GM18505 (cell line): ENCODE results near the gene SRRM3.
"Not testable (repeated sequence)": the region's sequence is repeated elsewhere in the genome, so short reads cannot be mapped to it uniquely, and the experiment has no call there.

Experiments
- ATAC-seq: cut with Tn5 transposase; IDR thresholded peaks from one replicate; pipeline ENCODE4 v1.9.1; 2021; ENCODE audit not compliant: unreplicated experiment
- POLR2A ChIP-seq: IDR thresholded peaks from 4 replicates; pipeline ENCODE4 v1.6.1; 2011; ENCODE audit warnings: borderline replicate concordance; ENCODE audit not compliant: insufficient read depth, insufficient read length; ENCODE audit errors: extremely low read depth

SRRM3 gene

GRCh38 chr7:76310102-76310957 is 108.6 kb downstream of the SRRM3 start:
- no peak for ATAC-seq
- no peak for TF ChIP-seq POLR2A

DNA sequence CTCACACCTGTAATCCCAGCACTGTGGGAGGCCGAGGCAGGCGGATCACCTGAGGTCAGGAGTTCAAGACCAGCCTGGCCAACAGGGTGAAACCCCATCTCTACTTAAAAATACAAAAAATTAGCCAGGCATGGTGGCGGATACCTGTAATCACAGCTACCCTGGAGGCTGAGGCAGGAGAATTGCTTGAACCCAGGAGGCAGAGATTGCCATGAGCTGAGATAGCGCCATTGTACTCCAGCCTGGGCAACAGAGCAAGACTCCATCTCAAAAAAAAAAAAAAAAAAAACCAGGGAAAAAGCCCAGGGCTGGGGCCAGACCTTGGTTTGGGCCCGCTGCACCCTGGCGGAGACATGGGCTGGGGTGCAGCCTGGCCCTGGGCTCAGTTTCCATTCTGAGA is 110.1 kb downstream of the SRRM3 start:
- ATAC-seq = not testable (repeated sequence)

DNA sequence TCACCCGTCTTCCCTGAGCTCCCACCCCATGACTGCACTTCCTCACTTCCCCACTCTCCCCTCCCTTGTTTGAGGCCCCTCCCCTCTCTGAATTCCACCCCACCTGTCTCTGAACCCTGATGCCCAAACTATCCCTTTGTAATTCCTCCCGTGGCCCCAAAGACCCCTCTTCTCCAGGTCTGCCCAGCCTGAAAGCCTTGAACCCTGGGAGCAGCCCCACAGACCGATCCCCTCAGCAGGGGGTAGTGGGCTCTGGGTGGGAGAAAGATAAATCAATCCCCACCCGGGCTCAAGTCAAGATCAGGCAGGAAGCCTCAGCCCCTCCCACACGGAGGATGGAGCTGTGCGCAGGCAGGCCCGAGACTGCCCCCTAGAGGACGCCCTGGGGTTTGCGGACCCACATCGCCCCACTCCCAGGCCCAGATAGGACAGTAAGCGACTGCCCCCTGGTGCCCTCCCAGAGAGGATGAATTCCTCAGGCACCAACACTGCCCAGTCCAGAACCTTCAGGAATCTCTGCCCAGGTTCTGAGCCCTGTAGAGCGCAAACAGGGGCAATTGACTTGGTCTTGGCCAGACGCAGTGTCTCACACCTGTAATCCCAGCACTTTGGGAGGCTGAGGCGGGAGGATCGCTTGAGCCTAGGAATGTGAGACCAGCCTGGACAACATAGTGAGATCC is 112.5 kb downstream of the SRRM3 start:
- peak; percentile 31 for ATAC-seq
- no peak for TF ChIP-seq POLR2A

DNA sequence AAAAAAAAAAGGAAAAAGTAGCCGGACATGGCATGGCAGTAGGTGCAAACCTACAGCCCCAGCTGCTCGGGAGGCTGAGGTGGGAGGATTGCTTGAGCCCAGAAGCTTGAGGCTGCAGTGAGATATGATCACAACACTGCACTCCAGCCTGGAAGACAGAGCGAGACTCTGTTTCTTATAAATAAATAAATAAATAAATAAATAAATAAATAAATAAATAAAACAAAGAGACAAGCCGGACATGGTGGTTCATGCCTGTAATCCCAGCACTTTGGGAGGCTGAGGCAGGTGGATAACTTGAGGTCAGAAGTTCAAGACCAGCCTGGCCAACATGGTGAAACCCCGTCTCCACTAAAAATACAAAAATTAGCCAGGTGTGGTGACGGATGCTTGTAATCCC is 113.0 kb downstream of the SRRM3 start:
- ATAC-seq = not testable (repeated sequence)

DNA sequence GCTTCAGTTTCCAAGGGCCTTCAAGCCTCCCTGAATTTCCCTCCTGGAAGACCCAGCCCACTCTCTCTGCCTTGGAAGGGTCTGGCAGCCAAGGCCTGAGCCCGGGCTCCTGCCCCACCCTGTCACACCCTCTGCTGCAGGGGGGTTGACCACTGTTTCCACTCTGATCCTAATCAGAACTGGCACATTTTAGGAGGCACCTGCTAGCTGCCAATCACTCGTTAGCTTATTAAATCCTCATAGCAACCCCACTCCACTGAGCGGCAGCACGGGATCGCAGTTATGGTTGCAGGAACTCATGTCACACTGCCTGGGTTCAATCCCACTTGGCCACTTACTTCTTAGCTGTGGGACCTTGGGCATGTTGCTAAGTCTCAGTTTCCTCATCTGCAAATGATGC is 113.7 kb downstream of the SRRM3 start:
- no peak for ATAC-seq
- TF ChIP-seq POLR2A = no peak

GRCh38 chr7:76316984-76317781 is 115.5 kb downstream of the SRRM3 start:
- no peak for ATAC-seq
- no peak for TF ChIP-seq POLR2A

DNA sequence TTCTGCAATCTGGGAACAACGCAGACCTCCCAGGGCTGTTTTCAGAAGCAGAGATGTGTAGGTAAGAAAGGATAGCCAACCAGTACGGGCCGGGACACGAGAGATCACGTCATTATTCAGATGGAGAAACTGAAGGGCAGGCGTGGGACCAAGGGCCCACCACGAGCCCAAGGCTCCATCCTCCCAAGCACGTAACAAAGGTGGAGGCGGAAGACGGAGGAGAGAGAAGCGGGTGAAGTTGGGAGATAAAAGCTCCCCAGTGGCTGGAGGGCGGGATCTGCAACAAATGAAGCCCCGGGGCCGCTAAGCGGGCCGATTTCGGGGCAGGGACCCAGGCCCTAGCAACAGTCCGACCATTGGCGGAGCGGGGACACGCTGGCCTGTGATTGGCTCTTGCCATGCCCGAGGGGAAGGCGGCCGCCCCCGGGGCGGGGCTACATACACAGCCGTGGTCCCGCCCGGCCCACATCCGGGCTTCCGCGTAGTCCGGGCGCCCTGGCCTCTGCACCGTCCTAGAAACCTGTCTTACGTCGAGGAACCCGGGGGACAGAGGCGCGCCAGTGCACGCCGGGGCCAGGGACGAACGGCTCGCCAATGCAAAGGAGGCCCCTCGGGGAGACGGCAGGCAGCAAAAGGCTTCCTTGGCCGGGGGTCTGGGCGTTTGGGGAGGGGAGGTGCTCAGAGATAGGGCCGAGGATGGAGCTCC is 116.2 kb downstream of the SRRM3 start:
- ATAC-seq = peak; percentile 89
- TF ChIP-seq POLR2A = peak; percentile 79

DNA sequence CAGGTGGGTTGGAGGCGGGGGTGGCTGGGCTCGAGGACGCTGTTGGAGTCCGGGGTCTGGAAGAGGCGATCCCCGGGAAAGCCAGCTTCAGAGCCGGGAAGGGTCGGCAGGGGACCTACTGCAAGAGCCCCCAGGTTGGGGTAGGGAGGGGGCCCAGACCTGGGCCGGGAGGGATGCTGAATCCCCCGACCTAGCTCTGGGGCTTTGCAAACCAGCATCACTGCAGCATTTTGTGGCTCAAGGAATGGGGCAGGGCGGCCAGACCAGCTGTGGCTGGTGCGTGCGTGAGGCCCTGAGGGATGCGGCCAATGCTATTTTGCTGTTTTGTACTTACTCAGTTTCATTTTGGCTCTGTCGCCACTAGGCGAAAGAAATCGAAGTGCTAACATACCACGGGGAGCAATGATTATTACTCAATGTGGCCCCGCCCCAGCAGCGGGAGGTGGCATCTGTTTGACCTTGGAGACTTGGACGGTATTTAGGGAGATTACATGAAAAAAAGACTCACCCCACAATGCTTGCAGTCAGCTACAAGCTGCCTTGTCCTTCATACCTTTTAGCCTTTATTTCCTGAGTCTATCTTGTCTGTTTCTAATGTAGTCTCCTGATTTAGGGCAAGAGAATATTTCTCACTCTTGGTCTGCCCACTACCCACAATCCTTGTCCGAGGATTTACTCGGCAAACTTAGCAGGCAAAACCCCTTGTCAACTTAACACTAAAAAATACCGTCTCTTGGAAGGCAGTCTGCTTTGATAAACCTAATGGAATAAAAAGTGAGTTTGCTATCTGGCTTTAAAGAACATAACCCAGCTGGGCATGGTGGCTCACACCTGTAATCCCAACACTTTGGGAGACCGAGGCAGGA is 117.0 kb downstream of the SRRM3 start:
- peak; percentile 66 for TF ChIP-seq POLR2A
- ATAC-seq = peak; percentile 37

DNA sequence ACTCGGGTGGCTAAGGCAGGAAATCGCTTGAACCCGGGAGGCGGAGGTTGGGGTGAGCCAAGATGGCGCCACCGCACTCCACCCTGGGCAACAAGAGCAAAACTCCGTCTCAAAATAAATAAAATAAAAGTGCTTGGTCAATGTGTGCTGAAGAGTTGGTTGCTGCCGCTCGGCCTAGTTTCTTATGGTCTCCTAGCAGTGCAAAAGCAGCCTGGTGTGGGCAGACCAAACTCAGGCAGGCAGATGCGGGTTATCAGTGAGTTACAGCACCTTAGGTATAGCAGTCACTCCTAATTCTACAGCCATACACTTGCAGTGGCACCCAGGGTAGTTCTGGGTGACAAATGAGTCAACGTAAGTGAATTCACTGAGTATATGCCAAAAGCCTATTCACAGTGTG is 123.4 kb downstream of the SRRM3 start:
- ATAC-seq = no peak
- TF ChIP-seq POLR2A = no peak

- TF ChIP-seq POLR2A = no peak
- ATAC-seq = no peak
These were observed 124.1 kb downstream of the SRRM3 start for GRCh38 chr7:76325811-76326210.

GRCh38 chr7:76326646-76327233 is 125.0 kb downstream of the SRRM3 start:
- ATAC-seq = no peak
- TF ChIP-seq POLR2A = no peak

- TF ChIP-seq POLR2A = no peak
- no peak for ATAC-seq
These were observed 125.9 kb downstream of the SRRM3 start for GRCh38 chr7:76327610-76328009.
